GM20000 (cell line): ENCODE measurements around the gene RALGPS1.
A peak's percentile ranks its signal among the peaks of the same experiment; 100 is the strongest.

ENCODE experiments used
- DNase-seq: peaks from one replicate; pipeline ENCODE4 v3.0.0; 2012; ENCODE audit warnings: low spot score
- CTCF ChIP-seq: IDR thresholded peaks from 2 replicates; pipeline ENCODE4 v1.5.1; 2012; ENCODE audit warnings: mild to moderate bottlenecking, control low read depth; ENCODE audit errors: extremely low read depth, missing control alignments

The RALGPS1 gene

GRCh38 chr9:127162046-127162863 lies 247.7 kb downstream of the RALGPS1 start:
- DNase-seq = no peak
- no peak for TF ChIP-seq CTCF

DNA sequence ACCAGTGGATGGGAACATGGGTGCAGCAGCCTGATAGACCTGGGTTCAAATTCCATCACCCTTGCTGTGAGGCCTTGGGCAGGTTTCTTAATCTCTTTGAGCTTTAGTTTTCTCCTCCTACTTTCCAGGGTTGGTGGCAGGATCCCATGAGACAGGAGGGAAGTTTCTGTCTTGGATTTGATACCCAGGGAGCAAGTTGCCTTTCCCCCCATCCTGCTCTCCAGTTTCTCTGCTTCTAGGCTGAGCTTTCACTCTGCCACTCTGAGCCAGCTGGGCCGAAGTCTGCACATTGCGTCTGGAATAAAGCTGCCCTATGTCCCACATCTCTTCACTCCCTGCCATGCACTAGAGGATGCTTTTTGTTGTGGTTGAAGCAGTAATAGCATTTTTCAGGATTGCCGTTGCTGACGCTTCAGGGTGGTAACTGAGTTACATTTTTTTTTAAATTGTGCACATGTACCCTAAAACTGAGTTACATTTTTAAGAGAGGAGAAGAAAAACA lies 248.3 kb downstream of the RALGPS1 start:
- no peak for DNase-seq
- TF ChIP-seq CTCF = no peak

DNA sequence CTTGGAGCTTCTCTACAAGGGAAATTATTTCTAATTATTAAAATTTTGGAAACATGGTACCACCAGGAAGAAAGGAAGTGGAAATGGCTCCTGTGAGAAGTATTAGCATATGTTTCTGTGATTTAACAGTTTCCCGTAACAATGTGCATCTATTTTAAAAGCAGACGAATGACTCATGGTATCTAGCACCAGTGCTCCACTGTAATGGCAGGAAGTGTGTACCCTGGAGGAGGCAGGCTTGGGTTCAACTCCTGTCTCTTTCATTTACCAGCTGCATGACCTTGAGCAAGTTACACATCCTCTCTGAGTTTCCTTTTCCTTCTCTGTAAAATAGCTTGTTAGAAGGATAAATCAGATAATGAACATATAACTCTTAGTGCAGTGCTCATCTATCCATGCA lies 248.8 kb downstream of the RALGPS1 start:
- TF ChIP-seq CTCF = no peak
- no peak for DNase-seq

DNA sequence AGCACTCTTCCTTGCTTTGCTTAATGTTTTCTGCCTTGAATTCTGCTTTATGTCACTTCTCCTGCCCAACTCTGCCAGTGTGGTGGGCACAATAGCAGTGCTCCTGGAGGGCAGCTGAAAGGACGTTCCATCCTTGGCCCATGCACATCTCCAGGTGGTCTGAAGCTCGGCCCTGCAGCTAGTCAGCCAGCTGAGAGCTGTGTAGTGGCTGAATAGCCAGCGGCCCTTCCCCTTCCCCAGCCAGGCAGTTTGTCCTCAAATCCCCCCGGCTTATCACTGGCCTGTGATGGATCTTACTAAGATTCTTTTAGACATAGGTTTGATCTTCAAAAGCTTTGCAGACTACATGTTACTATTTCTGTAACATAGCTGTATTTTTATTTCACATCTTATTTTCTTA lies 250.5 kb downstream of the RALGPS1 start:
- no peak for TF ChIP-seq CTCF
- no peak for DNase-seq

DNA sequence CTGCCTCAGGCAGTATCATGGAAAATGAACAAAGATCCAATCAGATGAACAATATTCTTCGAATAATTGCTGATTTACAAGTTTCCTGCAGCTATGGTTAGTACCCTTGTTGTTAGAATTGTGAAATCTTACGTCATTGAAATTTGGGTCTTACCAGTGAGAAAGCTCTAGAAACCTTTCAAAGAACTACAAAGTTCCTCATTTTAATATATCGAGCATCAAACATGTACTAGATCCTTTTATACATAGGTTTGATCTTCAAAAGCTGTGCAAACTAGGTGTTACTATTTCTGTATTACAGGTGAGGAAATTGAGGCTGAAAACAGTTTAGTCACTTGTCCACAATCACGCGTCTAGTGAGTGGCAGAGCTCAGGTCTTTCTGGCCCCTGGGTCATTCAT lies 251.5 kb downstream of the RALGPS1 start:
- no peak for DNase-seq
- no peak for TF ChIP-seq CTCF

DNA sequence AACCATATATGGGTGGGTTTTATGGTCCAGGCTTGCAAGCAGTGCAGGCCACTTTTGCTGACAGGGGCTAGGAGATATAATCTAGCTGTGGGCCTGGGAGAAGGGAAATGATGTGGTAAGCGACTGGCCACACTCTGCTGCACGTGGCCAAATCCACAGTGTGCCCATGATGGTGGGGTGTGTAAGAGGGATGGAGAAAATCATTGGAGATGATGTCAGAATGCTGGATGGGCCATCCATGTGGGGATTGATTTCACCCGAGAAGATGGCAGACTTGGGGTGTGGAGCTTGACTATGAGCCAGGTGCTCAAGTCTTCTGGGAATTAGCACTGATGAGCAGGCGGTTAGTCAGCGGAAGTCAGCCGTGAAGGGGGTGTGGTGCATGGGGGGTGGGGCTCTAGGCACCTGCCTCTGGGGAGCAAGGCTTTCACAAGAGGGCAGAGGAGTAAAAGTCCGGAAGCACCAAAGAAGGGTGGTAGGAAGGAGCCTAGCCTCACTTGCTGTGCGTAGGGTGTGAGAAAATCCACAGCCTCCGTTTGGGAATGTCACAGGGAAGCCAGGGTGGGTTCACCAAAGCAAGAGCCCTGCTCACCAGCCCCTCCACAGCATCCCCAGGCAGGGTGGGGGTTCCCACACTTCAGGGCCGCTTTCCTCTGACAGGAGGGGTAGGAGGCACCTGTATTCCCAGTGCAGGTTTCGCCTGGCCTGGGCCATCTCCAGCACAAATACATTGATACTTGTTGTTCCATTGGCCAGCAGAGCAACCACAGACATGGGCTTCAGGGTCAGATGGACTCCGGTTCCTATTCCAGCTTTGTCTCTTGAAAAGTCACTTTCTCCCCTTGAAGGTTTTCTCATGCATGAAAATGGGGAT lies 252.3 kb downstream of the RALGPS1 start:
- peak; percentile 74 for DNase-seq
- no peak for TF ChIP-seq CTCF
